PC-3 (cell line): Measurements from ENCODE around the gene HSD17B12.

ENCODE experiments used
- CTCF ChIP-seq: fragments of 300-600 bp; sonication (generic); conservative IDR thresholded peaks from 2 replicates; pipeline ENCODE4 v1.5.1; 2017; ENCODE audit warnings: antibody characterized with exemption, low read depth, mild to moderate bottlenecking, low read length
- EZH2 ChIP-seq: fragments of 300-600 bp; sonication (generic); IDR thresholded peaks from one replicate; pipeline ENCODE4 v1.6.1; 2017; ENCODE audit warnings: antibody characterized with exemption, mild to moderate bottlenecking, low read length; ENCODE audit not compliant: unreplicated experiment

DNA sequence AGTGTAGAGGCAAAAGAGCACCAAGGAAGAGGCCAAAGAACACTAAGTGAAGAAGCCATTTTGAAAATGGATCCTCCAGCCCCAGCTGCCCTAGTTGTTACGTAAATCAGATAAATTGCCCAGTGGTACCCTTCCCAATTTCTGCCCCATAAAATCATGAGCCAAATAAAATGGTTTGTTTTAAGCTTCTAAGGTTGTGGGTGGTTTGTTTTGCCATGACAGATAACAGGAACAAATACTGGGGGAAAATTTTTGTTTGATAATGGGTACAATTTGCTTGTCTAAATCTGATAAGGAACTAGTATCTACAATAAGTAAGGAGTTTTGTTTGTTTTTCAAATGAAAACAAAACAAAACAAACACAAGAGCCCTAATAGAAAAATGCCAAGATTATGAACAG, 30.6 kb upstream of the HSD17B12 start:
- no peak for TF ChIP-seq CTCF
- TF ChIP-seq EZH2 = no peak
